Suppressor macrophage (primary cell): ENCODE measurements around the gene TUBA4A.

Experiments used
- DNase-seq, 4 experiments: peaks; one replicate each; pipeline ENCODE4 v3.0.0-alpha.2; 2020 to 2022

TUBA4A gene

DNA sequence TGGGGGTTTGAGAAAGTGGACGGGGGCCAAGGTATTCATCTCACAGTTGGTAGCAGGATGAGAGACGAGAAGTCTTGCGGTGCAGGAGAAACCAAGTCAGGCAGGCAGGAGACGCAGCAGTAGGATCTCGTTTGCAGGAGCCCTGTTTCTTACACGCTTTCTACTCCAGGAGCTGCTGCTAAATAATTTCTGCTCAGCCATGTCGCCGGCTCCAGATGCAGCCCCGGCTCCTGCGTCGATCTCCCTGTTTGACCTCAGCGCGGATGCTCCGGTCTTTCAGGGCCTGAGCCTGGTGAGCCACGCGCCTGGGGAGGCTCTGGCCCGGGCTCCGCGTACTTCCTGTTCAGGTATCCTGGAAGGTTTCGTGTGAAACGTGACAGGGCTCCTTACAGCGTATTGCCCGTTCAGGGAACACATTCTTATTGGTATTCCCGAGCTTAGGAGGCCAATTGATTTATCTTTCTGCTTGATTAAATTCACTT, 23.6 kb downstream of the TUBA4A start:
- DNase-seq = peak; percentile 45 to 71 (median 57)

DNA sequence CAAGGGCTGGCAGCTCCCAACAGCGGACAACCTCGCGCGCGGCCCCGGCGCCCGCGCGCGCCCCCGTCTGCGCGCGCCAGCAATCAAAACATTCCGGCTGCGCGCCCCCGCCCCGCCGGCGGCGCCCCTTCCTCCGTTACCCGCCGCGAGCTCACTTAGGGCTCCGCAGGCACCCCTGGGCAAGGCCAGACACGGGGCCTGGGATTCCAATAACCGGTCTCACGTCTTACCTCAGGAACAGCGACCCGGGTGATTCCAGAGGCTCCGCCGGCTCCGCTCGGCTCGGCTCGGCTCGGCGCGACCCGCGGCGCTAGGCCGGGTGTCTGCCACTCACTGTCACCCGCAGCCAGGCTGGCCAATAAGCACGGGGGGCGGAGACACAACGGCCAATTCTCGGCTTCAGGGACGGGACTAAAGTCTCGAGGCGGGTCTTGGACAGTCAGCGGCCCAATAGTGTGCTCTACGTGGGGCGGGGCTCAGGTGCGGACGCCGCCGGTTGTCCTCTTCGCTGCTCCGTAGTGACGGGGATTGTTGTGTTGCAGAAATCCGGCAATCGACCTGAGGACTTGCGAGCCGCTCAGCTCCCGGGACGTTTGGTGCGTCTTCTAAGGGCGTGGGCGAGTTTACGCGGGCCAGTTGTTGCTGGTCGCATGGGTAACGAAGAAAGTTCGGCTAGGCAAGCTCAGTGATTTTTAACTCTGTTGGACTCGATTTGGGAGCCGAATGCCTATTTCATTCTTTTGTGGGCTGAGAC, 24.2 kb downstream of the TUBA4A start, which contains the start of the genes ANKZF1 and ATG9A:
Gene ANKZF1, plus strand, starts transcription at position 502 of the 754 bp plus-strand sequence. CDS start 452 bp downstream, outside the sequence.
Gene ATG9A, minus strand, starts transcription at position 332 of the 754 bp plus-strand sequence. CDS start 1,612 bp downstream, outside the sequence.
- peak; percentile 99 for DNase-seq

DNA sequence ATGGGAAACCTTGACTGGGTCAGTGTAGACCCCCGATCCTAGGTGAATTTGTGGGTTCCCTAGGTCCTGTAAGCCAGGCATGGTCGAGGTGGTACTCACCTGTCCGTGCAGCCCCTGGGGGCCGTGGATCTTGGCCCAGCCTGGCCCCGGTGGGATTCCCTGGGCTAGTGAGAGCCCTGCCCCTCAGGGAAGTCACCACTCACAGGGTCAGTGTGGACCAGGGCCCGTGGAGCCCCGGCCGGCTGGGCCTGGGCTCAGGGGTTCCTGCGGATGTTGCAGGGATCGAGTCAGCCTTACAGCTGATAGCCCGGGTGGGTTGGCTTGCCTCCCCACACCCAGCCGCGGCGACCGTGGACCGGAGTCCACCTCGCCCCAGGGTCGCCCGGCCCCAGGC, 24.8 kb downstream of the TUBA4A start:
- DNase-seq = no peak

DNA sequence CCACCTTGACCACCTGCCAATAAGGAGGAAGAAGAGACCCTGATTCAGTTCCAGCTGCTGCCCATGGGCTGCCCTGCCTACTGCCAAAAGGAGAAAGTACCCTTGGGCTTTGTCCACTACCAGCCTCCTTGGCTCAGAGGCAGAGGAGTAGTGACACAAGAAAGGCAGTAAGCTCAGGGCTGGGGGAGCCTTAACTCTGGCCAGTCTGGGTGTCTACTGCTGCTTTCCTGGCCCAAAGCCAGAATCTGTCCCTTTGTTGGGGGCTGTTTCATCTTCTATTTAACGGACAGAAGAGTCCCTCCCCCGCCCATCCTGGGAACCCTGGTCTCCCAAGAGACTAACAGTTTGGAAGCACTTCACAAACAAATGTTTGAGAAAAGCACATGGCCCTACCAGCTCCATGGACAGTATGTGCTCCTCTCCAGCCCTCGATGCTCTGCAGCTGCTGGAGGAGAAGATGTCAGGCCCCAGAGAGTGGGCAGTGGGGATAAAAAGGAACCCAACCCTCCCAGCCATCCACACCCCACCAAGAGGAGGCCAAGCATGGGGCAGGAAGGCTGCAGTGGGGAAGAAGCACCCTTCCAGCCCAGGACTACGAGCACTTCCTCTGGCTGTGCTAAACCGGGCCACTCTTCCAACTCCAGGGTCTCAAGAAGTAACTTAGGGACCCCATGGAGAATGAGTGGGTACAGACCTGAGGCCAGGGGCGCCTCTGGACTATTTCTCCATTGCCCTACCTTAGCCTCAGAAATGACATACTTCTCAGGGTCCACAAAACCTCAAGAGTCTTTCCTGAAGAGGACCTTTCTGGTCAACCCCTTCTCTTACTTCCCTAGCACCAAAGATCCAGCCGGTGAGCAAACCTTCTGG, 25.4 kb downstream of the TUBA4A start:
- DNase-seq = peak; percentile 26 to 63 (median 47)

DNA sequence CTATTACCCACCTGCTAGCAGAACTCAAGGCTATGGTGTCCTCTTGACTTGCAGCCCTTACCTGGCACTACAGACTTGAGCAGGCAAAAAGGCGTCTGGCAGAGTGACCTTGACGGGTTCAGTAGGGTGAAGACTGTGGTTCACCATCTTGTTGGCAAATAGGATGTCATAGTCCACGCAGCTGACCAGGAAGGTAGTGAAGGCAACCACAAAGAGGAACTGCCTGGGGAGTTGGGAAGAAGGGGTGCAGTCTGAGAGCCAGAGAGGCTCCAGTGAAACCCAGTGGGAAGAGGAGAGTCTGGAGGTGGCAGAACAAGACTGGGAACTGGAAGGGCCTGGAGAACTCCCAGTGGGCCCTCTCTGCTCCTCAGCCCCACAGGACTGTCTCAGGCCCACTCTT, 28.4 kb downstream of the TUBA4A start:
- DNase-seq = peak; percentile 70 to 82 (median 82)

DNA sequence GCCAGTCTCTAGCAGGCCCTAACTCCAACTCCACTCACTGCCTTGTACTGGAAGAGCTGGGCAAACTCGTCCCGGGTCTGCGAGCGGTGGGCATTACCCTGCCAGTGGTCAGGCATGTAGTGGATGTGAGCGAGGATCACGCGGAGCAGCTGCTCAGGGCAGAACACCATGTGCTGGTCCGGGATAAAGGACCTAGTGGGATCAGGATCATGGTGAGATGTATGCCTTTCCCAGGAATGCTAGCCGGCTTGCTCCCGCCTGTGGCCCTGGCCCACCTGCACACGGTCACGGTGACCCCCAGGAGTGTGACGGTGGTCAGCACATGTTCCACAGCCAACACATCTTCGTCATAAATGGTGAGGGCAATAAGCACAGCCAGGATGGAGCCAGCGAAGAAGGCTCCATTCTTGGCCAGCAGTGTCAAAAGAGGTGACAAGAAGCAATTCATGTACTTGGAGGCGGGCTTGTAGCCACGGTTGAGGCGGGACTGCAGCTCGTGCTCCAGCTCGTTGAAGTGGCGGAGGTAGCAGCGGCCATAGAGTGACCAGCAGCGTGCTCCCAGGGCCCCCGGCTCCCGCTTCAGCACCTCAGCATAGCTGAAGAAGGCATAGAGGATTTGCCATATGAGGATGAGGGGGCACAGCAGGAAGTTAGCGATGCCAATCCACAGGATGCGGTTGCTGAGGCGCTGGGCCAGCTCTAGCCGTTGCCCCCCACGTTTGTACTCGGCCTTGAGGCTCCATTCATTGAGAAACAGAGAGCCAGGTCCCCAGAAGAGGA, 29.7 kb downstream of the TUBA4A start:
- no peak for DNase-seq

DNA sequence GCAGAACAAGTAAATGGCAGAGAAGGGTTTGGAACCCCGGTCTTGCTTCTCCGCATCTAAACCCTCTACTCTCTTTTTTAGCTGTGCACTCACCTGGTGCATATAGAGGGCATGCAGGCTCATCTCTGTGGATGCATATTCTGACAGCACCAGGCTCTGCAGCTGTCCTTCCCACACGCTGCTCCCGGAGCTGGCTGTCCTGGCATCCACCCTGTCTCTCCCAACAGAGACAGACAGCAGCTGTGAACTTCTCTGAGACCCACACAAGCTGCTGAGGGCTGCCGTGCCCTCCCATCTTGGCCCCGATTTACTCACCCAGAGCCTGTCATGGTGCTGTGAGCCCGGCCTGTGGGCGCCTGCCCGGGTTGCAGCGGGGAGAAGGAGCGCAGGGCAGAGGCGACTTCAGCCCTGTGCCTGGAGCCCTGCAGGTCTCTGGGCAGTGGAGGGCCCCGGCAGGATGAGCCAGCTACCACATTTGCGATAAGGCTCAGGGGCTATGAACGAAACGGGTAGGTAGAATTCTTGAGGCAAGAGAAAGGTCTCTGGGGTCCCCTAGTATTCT, 31.7 kb downstream of the TUBA4A start:
- DNase-seq = no peak

DNA sequence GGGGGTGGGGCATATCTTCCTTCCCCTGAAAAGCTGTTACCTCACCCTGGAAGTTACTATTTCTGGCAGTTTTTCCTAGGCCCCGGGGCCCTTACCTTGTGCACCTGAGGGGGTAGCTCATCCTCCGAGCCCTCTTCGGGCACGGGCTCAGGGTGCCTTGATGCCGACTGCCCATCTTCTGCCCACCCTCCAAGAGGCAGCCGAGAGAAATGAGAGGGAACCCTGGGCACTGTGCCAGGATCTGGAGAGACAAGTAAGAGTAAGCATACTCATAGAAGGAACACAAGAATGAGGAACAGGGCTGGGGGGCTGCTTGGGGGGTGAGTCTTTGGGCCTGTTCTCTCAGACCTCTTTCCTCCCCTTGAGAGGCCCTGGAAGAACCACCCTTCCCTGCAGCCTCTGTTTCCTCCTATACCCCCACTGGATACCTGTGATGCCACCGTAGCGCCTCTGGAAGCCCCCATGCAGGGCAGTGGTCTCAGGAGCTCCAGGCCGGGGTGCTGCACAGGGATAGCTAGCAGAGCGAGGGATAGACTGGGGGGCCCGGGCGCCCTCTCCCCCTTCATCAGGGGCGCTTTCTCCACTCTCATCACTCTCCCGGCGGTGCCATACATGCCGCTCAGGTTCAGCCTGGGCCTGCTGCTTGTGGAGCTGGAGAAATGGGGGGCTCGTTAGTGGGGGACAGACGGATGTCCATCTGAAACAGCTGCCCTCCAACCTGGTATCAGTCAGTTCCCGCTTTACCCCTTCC, 32.9 kb downstream of the TUBA4A start:
- peak in 3 of 4 experiments; percentile 31 to 45 (median 39) for DNase-seq

DNA sequence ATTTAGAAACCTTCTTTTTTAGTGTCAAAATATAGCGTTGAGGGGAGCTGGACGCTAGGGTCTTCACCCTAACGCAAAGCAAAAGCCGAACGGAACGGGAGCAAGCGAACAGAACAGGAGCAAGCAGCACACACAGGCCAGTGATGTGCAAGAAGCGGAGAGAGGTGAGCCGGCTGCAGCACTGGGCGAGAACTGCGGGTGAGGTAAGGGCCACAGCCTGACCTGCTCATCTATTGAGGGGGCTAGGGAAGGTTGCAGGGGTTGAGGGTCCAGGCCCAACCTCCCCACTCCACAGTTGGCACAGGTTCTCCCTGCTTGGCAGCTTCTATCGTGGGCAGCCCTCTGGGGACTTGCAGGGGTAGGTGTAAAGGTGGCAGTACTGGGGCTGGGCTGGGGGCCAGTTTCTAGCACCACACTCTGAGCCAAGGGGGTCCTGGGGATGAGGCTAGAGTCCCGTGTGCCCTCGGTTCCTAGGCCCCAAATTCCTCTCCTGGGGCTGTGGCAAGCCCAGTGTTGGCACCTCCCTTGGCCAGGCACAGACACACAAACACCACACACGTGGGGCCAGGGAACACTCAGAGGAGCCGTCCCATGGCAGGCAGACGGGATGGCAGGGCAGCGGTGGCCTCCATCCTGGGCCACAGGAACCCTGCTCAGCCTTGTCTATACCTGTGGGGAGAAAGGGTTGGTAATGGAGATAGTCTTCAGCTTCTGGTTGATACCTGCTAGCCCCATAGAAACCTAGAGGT, 33.8 kb downstream of the TUBA4A start:
- no peak for DNase-seq

DNA sequence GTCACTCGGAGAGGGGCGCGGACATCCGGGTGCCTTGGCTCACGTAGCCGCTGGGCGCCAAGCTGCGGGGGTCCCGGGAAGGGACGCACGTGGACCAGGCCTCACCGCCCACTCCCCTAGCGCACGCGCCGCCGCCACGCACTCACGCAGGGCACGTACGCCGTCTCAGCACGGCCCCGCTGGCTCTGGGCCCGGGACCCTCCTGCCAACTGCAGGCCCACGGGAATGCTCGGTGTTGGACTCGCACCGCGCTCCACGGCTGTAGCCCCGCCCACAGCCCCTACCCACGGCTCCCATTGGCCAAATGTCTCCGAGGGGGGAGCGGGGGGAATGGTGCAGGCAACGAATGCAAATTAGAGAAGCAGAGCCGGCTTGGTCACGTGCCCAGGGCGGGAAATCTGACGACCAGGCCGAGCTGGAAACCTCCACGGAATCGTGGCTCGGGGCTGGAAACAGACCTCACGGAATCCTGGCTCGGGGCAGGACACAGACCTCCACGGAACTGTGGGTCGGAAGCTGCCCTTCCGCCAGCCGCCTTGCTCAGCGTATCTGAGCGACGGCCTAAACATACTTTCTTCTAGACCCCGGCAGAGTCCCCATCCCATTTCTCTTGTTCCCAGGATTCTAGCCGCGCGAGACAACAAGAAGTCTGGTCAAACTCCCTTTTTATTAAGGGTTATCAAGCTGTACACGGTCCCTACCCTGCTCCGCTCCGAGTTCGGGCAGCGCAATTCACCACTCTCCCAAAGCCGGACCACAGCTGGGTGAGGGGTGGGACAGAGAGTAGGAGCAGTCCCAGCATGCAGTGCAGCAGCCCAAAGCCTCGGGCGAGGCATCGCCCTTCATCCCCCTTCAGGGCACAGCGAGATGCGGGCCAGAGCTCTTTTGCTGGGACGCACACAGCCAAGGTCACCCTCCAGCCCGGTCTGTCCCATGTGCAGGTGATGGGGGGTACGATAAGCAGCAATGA, 34.7 kb downstream of the TUBA4A start, which contains the start of gene ABCB6:
Gene ABCB6, minus strand, starts transcription at position 227 of the 970 bp plus-strand sequence. CDS start 285 bp downstream, outside the sequence.
- DNase-seq = peak; percentile 59 to 84 (median 75)

DNA sequence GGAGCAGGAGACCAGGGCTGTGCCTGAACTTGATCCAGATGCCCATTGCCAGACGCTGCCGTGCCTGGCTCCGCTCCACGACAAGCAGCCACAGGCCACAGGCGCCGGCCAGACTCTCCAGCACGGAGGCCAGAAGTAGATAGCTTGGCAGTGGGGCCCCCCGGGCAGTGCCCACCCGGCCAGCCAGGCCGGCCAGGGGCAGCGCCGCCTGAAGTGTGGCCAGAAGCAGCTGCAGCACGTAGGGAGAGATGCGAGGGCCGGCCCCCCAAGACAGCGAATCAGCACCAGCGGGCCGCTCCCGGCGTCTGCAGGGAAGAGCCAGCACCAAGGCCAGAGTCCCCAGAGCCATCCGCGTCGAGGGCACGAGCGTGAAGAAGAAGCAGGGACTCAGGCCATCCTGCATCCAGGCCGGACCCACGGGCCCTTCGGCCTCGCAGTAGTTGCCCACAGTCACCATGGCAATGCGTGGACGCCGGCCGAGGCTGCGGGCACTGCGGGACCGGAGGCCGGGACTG, 35.4 kb downstream of the TUBA4A start:
- peak; percentile 46 to 76 (median 64) for DNase-seq

DNA sequence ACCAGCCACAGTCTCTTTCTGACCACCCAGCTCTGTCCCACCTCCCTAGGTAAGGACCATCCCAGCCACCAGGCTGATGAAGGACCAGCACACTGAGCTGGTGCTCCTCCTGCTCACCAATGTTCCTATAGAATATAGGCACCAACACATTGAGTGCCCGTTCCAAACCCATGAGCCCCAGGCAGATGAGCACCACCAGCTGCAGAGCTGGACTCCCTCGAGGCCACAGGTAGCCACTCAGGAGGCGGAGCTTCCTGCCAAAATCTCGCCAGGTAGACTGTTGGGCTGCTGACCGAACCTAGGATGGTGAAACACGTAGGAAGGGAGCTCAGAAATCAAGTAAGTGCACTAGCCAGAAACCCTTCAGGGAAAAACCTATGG, 37.2 kb downstream of the TUBA4A start:
- no peak for DNase-seq

DNA sequence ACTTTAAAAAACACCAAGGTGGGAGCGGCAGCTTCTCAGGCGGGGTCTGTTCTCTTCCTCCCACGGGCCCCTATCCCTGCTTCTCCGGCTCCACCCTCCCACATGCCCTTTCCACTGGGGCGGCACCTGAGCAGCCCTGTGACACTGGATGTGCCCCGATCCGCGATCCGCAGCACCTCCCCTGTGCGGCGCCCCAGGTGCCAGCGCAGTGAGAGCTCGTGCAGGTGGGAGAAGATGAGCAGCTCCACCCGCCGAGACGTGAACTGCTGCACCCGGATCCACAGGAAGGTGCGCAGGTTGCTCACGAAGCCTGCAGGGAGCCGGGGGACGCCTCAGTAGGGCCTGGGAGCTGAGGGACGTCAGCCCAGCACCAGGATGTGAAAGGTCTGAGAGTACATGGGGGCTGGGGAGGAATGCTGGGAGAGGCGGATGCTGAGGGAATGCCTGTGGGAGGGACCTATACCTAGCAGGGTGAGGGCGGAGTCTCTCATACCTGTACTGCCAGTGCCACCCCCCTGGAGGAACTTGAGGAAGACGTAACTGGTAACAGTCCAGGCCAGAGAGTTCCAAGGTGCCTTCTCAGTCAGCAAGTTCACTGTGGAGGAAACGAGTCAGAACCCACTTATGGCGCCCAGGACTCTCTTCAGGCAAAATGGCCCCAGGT, 37.7 kb downstream of the TUBA4A start:
- DNase-seq = no peak

DNA sequence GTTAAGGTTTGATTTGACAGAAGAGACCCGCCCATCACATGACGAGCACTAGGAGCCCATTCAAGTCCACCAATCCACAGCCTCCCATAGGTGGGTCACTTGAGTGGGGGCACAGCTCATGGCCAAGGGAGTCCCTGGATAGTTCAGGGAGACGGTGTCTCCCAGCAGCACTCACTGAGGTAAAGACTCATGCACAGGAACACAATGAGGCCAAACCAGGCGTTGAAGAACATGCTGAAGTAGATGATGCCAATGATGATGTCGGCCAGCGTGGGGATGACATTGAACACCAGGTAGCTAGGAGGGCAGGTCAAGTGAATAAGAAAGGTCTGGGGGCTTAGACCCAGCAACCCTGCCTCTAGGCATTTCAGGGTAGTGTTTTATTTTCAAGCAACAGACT, 38.9 kb downstream of the TUBA4A start:
- no peak for DNase-seq

DNA sequence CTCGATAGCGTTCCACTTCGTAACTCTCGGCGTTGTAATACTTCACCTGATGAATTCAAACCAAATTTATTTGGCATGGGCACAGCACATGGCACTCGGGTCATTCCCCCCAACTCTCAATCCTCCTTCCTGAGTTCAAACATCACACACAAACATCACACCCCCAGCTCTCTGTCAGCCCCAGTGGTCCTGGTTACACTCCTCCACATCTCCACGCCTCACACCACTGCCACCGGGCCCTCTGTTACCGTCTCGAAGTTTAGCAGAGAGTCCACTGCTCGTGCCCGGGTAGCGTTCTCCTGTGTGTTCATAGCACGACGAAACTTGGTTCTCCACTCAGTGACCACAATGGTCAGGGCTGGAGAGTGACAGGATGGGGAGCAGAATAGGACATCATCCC, 39.6 kb downstream of the TUBA4A start:
- DNase-seq = no peak

DNA sequence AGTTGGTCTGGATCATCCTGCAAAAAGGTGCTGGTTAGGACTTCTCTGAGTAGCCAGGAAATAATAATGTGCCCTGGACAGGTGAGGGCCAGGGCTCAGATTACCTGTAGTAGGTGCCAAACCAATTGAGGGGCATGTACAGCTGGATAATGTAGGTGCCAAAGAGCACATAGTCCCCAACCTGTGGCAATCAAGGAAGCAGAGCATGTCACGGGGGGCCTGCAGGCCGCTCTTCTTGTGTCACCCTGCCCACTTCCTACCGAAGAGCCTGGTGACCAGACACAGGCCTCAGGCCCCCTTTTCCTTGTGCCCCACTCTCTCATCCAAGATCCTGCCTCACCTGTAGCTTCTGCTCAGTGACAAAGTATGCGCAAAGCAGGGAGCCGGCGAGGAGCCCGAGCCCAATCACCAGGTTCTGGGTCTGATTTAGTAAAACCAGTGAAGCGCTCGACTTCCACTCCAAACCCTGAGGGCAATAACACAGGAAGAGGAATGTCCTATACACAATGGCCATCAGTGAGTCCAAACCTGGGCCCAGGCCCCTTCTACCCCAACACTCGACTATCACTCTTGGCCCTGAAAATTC, 40.1 kb downstream of the TUBA4A start:
- no peak for DNase-seq

DNA sequence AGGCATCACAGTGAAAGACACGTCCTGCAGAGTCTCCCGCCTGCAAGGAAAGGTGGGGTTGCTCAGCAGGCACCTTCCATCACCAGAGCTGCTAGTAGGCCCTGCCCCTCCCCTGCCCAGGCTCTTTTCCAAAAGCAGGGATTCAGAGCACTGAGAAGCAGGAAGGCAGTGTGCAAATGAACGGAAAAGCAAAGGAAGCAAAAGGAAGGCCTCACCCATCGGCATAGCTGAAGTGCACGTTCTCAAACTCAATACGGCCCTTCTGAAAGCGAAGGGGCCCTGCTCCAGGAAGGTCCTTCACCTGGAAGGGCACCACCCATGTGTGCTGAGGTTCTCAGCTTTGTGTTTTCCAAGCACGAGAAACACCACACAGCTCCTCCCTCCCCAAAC, 40.7 kb downstream of the TUBA4A start:
- no peak for DNase-seq

DNA sequence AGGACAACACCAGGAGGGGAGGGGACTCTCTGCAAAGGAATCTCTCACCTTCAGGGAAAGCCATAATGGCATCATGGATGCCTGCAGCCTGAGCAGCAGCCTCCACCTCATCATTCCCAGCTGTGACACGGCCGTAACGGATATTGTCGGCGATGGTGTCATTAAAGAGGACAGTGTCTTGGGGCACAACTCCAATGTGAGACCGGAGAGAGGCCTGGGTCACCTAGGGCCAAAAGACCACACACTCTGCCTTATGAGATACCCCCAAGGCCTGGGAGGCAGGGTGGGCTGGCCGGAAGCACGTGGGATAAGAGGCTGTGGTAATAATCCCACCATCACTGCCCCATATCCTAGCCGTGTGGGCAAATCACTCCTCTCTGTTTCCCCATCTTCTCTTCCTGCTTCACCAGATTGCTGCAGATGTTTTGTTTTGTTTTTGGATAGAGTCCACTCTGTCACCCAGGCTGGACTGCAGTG, 42.8 kb downstream of the TUBA4A start:
- no peak for DNase-seq
